ENCODE data around the gene LARGE2. TPM values are rescaled to one million over a fixed set of nuclear protein-coding genes. Genes with fewer than 3 reads are reported as not detected.

Gene LARGE2
- total and polyA plus RNA-seq, 2 of the 13 experiments (the other 11 are each of a cell fraction or from before 2014, with no cell fraction given): 8.5 to 21.6 TPM

DNA sequence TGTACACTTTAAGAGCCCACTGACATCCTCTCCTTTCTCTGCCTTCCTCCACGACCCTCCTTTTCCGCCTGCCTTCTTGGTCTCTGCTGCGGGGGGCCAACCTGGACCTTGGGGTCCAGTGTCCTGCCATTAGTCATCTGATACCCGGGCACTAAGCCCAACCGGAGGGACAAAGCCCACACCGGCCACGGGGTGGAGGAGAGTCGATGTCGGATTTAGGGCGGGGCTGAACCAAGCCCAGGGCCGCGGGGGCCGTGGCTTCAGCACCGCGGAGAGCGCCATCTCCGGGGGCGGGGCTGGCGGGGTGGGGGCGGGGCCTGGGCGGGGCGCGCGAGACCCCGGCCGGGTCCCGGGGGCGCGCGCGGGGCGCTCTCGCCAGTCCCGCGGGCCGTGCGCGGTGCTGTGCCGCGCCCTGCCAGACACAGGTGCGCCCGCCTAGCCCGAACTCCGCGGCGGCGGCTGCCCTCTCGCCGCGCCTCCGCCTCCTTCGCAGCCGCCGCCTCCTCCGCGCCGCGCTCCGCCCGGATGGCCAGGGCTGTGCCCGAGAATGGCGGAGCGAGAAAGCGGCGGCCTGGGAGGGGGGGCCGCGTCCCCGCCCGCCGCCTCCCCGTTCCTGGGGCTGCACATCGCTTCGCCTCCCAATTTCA, 37.1 kb upstream of the LARGE2 start, which contains the start of gene MAPK8IP1 (continued):
- TF ChIP-seq, protein P1, sequence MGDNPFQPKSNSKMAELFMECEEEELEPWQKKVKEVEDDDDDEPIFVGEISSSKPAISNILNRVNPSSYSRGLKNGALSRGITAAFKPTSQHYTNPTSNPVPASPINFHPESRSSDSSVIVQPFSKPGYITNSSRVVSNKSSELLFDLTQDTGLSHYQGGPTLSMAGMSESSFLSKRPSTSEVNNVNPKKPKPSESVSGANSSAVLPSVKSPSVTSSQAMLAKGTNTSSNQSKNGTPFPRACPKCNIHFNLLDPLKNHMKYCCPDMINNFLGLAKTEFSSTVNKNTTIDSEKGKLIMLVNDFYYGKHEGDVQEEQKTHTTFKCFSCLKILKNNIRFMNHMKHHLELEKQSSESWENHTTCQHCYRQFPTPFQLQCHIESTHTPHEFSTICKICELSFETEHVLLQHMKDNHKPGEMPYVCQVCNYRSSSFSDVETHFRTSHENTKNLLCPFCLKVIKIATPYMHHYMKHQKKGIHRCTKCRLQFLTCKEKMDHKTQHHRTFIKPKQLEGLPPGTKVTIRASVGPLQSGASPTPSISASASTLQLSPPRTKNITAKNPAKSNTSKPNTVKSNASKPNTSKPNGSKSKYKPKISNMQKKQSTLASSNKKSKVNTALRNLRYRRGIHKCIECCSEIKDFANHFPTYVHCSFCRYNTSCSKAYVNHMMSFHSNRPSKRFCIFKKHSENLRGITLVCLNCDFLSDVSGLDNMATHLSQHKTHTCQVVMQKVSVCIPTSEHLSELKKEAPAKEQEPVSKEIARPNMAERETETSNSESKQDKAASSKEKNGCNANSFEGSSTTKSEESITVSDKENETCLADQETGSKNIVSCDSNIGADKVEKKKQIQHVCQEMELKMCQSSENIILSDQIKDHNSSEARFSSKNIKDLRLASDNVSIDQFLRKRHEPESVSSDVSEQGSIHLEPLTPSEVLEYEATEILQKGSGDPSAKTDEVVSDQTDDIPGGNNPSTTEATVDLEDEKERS (CRISPR knock-in tag; IDR thresholded peaks at IDR 0.05): no peak
- TF ChIP-seq, protein P2, sequence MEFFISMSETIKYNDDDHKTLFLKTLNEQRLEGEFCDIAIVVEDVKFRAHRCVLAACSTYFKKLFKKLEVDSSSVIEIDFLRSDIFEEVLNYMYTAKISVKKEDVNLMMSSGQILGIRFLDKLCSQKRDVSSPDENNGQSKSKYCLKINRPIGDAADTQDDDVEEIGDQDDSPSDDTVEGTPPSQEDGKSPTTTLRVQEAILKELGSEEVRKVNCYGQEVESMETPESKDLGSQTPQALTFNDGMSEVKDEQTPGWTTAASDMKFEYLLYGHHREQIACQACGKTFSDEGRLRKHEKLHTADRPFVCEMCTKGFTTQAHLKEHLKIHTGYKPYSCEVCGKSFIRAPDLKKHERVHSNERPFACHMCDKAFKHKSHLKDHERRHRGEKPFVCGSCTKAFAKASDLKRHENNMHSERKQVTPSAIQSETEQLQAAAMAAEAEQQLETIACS (CRISPR knock-in tag; IDR thresholded peaks at IDR 0.05): peak; percentile 74
- TF ChIP-seq, protein P3, sequence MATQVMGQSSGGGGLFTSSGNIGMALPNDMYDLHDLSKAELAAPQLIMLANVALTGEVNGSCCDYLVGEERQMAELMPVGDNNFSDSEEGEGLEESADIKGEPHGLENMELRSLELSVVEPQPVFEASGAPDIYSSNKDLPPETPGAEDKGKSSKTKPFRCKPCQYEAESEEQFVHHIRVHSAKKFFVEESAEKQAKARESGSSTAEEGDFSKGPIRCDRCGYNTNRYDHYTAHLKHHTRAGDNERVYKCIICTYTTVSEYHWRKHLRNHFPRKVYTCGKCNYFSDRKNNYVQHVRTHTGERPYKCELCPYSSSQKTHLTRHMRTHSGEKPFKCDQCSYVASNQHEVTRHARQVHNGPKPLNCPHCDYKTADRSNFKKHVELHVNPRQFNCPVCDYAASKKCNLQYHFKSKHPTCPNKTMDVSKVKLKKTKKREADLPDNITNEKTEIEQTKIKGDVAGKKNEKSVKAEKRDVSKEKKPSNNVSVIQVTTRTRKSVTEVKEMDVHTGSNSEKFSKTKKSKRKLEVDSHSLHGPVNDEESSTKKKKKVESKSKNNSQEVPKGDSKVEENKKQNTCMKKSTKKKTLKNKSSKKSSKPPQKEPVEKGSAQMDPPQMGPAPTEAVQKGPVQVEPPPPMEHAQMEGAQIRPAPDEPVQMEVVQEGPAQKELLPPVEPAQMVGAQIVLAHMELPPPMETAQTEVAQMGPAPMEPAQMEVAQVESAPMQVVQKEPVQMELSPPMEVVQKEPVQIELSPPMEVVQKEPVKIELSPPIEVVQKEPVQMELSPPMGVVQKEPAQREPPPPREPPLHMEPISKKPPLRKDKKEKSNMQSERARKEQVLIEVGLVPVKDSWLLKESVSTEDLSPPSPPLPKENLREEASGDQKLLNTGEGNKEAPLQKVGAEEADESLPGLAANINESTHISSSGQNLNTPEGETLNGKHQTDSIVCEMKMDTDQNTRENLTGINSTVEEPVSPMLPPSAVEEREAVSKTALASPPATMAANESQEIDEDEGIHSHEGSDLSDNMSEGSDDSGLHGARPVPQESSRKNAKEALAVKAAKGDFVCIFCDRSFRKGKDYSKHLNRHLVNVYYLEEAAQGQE (IDR thresholded peaks at IDR 0.05; ENCODE audit: borderline replicate concordance in 1 of 2, low read depth in 1 of 2, low read length in 2 of 2): peak; percentile 67 to 93
- TF ChIP-seq, protein P4, sequence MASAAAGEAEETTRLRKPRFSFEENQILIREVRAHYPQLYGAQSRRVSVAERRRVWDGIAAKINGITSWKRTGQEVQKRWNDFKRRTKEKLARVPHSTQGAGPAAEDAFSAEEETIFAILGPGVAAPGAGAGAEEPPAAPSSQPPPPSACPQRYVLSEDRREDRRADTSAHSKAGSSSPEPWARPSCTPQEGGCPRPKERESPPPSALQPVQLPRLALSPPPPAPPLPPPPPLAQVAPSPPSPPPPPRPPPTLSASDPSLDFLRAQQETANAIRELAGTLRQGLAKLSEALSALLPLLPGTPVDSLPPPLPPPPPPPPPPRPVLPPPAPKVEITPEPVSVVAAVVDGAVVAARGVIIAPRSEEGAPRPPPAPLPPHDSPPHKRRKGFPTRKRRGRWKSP (CRISPR knock-in tag; IDR thresholded peaks at IDR 0.05): no peak
- TF ChIP-seq, protein P5, sequence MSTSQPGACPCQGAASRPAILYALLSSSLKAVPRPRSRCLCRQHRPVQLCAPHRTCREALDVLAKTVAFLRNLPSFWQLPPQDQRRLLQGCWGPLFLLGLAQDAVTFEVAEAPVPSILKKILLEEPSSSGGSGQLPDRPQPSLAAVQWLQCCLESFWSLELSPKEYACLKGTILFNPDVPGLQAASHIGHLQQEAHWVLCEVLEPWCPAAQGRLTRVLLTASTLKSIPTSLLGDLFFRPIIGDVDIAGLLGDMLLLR (CRISPR knock-in tag; IDR thresholded peaks at IDR 0.05): no peak
- TF ChIP-seq ZNF570 (CRISPR knock-in tag; IDR thresholded peaks at IDR 0.05; ENCODE audit: borderline replicate concordance) (no peak), MIER3 (CRISPR knock-in tag; IDR thresholded peaks at IDR 0.05; ENCODE audit: borderline replicate concordance) (no peak), ZNF672 (CRISPR knock-in tag; IDR thresholded peaks at IDR 0.05) (0 out of 2 replicates have a peak, but pooled peaks have one; percentile 63), ZMAT3 (CRISPR knock-in tag; conservative IDR thresholded peaks at IDR 0.05) (0 out of 2 replicates have a peak, but pooled peaks have one; percentile 46), SYNCRIP (IDR thresholded peaks at IDR 0.05; ENCODE audit: insufficient read depth, low read depth, low read length) (no peak), ZNF788 (CRISPR knock-in tag; IDR thresholded peaks at IDR 0.05; ENCODE audit: borderline replicate concordance) (no peak)

Data from HepG2 (cell line).